Hippocampal formation (tissue), 2 donors: ENCODE measurements around the gene CENPH.
A peak's percentile ranks its signal among the peaks of the same experiment; 100 is the strongest.
"Not testable (repeated sequence)": the region's sequence is repeated elsewhere in the genome, so short reads cannot be mapped to it uniquely, and the experiment has no call there.

Experiments used
- DNase-seq, 2 donors: peaks; one replicate each; lab custom pipeline; 2025; lab: John Stamatoyannopoulos, UW

Gene CENPH

DNA sequence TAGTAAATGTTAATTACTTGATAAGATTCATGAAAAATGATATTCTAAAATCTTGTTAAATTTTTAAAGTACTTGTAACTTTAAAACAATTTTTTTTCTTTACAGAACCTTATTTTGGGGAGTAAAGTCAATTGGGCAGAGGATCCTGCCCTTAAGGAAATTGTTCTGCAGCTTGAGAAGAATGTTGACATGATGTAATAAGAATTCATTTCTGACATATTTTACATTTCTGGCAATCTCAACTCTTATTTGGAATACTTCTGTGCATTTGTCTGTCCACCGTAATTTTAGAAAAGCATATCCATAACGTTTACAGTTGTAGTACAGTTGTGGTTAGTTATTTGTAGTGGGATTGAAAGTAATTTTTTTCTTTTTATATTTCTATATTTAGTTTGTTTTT is 20.2 kb downstream of the CENPH start:
- no peak for DNase-seq

DNA sequence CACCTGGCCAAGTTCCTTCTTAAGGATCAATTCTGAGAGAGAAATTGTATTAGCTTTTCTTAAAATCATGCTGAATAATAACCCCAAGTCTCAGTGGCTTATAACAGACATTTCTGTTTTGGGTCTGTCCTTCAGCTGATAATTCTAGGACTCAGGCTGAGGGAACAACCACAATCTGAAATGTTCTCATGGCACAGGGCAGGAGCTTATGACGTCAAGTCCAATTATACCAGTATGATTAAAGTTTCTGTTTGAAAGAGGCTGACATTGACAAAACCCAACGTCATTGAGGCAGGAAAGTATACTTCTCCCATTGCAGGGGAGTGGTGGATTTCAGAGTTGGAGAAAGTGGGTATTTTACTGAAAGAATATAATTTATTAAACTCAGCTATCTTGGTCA is 21.8 kb downstream of the CENPH start:
- DNase-seq = no peak

DNA sequence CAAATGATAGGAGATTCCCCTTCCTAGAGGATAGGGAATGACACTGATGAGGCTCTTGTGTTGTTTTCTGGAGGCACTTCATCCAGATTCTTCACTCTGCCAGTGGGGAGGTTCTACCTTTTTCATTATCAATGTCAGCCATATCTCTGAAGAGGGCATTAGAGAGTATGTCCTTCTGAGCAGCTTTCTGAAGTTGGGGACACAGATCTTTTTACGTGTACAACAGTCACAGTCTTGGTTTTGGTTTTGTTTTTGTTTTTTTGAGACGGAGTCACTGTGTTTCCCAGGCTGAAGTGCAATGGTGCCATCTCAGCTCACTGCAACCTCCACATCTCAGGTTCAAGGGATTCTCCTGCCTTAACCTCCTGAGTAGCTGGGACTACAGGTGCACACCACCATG is 22.6 kb downstream of the CENPH start:
- no peak for DNase-seq

DNA sequence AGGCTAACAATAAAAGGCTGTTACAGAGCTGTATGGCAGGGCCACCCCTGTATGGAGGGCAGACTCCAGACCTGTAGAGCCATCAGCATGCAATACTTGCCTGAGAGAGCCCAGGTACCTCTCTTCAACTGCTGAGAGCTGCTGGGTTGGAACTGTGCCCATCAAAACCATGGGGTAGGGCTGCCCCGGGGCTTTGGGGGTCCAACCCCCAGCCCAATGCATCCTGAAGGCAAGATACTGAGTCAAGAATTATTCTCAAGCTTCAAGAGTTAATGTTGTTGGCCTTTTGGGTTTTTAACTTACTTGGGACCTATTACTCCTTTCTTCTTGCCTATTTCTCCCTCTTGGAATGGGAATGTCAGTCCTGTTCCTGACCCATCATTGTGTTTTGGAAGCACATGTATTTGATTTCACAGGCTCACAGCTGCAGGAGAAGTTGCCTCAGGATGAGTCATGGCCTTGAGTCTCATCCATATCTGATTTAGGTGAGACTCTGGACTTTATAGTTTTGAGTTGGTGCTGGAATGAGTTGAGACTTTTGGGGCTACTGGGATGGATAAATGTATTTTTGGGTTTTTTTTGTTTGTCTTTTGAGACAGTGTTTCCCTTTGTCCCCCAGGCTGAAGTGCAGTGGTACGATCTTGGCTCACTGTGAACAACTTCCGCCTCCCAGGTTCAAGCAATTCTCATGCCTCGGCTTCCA is 24.3 kb downstream of the CENPH start:
- DNase-seq = no peak

DNA sequence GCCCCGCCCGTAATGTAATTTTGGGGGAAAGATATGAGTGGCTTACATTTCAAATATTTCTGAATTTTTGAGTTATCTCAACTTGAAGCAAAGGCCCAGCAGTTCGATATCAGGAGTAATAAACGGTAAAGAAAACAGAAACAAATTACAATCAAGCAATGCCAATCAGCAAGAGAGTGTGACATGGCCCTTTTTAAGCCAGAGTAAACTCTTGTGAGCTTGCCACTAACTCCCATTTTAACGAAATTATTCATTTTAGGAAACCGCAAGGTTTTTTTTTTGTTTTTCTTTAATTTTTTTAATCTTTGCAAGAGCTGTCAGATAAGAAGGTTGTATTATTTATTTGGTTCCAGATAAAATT is 27.7 kb downstream of the CENPH start:
- no peak for DNase-seq

DNA sequence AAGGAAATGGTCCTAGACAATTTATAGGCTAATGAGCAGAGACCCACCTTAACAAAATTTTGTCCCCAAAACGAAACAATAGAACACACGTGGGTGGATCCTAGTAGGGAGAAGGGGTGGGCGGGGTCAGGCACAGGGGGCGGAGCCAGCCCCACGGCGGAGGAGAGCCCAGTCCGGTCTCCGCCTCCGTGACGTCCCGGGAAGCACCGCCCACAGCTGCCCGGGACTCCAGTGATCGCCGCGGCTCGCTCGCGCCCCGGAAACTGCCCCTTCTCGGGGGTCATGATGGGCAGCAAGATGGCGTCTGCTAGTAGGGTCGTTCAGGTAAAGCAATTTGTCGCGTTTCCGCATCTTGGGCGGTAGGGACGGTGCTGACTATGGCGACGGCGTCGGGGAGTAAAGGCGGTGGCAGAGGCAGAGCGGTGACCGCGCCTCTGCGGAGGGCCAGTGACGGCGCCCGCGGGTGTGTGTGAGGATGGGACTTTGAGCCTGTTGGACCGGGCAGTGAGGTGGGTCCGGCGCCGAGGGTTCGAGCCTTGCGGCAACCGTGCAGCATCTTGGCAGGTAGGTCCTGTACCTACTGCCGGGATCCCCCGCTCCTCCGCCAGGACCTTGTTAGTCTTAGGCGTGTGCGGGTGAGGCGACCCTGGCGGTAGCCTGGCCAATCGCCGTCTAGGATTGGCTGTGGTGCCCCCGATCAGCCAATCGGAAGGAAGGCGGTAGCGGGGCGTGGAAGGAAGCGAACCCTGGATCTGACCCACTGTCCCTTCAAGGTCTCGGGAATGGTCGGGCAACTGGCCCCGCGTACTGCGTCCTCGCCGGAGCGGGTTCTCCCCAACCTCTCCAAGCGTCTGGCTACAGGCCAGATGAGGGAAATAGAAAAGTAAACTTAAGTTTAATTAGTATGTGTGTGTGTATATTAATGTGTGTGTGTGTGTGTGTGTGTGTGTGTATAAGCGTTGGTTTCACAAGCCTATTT is 28.5 kb downstream of the CENPH start:
- DNase-seq = peak; percentile 87 to 97

DNA sequence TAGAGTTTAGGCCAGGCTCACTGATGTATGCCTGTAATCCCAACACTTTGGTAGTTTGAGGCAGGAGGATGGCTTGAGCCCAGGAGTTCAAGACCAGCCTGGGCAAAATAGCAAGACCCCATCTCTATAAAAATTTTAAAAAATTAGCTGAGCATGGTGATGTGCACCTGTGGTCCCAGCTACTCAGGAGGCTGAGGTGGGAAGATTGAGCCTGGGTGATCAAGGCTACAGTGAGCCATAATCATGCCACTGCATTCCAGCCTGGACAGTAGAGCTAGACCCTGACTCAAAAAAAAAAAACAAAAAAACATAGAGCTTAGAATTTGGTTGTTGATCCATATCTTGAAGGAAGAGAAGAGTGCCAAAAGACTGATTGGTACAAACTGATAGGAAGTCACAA is 30.6 kb downstream of the CENPH start:
- no peak for DNase-seq

DNA sequence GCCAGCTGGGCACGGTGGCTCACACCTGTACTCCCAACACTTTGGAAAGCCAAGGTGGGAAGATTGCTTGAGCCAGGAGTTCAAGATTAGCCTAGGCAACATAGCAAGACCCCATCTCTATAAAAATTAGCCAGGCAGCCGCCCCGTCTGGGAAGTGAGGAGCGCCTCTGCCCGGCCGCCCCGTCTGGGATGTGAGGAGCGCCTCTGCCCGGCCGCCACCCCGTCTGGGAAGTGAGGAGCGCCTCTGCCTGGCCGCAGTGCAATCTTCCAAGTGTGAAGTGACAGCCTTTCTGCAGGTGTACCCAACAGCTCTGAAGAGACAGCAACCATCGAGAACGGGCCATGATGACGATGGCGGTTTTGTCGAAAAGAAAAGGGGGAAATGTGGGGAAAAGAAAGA is 31.0 kb downstream of the CENPH start:
- DNase-seq = not testable (repeated sequence)

DNA sequence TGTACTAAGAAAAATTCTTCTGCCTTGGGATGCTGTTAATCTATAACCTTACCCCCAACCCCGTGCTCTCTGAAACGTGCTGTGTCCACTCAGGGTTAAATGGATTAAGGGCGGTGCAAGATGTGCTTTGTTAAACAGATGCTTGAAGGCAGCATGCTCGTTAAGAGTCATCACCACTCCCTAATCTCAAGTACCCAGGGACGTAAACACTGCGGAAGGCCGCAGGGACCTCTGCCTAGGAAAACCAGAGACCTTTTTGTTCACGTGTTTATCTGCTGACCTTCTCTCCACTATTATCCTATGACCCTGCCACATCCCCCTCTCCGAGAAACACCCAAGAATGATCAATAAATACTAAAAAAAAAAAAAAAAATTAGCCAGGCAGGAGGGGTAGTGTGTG is 31.4 kb downstream of the CENPH start:
- not testable (repeated sequence) for DNase-seq

DNA sequence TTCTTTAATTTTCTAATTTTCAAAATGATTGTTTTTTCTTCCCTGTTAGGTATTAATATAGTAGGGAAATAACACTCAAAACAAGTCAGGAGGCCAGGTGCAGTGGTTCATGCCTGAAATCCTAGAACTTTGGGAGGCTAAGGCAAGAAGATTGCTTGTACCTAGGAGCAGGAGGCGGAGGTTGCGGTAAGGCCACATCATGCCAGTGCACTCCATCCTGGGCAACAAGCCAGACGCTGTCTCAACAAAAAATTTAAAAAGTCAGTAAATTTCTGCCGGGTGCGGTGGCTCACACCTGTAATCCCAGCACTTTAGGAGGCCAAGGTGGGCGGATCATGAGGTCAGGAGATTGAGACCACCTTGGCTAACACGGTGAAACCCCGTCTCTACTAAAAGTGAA is 35.1 kb downstream of the CENPH start:
- no peak for DNase-seq

DNA sequence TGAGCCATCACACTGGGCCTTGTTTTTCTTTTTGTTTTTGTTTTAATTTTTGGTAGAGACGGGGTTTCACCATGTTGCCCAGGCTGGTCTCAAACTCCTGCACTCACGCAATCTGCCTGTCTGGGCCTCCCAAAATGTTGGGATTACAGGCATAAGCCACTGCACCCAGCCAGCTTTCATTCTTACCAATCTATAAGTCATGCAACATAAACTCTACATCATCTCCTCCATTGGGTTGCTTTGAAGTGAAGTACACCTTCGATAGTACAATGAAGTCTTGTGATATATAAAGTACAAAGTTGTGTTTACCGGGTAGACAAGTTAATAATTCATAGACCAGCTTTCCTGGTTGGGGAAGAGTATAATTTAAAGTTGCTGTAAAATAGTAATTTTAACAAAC is 36.5 kb downstream of the CENPH start:
- DNase-seq = no peak

DNA sequence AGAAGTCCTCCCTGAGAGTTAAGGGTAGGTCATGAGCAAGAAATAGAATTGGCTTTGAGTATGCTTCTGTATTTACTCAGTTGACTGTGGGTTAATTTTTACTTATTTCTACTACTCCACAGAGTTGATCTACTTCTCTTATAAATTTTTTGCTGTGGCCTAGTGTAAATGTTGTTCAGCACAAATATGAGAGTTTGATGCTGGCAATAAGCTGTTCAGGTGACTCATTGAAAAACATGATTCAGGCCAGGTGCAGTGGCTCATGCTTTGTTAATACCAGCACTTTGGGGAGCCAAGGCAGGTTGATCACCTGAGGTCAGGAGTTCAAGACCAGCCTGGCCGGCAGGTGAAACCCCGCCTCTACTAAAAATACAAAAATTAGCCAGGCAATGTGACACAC is 40.8 kb downstream of the CENPH start:
- DNase-seq = no peak

DNA sequence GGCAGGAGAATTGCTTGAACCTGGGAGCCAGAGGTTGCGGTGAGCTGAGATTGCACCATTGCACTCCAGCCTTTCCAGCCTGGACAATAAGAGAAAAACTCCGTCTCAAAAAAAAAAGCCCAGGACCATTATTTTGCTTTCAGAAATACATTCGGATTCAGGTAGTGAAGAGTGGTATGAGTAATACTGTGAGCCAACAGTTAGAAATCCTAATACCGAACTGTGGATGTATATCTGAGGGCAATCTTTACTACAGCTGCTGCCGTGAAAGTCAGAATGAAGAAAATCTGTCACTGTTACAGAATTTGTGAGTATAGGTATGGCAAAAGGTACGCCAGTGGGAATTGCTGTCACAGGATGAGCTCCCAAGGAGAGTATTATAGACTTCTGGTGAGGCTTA is 41.9 kb downstream of the CENPH start:
- no peak for DNase-seq

DNA sequence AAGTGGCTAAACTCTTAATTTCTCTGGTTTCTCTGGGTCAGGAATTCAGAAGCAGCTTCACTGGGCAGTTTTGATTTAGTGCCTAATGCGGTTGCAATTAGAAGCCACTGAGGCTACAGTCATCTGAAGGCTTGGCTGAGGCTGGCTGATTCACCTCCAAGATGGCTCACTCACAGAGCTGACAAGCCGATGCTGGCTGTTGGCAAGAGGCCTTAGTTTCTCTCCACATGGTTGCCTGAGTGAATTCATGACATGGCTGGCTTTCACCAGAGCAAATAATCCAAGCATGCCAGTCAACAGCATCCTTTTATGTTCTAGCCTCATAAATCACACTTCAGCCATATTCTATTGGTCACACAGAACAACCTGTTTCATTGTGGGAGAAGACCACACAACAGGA is 42.5 kb downstream of the CENPH start:
- DNase-seq = no peak

DNA sequence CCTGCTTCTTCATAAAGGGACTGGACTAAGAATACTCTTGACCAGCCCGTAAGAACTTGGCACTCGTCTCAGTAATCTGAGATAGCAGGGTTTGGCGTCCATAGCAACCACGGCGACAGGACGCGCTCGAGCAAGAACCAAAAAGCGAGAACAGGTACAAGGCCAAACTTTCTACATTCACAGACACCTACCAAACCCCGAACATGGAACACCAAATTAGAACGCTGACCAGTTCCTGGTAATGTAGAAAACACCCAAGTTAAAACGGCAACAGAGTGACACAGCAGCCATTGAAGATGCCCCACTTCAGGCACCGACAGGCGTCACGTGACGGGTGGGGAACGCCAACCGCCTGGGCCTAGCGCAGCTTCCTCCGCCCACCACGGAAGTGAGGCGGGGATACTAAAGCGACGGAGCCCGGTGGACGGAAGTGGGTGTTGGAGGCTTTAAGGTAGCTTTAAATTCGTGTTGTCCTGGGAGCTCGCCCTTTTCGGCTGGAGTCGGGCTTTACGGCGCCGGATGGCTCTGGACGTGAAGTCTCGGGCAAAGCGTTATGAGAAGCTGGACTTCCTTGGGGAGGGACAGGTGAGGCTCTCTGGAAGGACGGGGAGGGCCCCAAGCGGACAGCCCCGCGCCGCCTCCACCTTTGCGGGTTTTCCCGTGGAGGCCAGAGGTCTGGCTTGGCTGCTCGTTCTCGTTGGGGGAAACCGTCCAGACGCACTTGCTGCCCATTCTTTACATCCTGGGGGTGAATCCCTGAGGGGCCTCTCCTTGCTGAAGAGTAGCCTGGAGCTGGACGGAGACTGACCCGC is 45.3 kb downstream of the CENPH start, which contains the start of gene CDK7:
CDK7 (plus strand) TSS at position 430 of the 812 bp plus-strand sequence; CDS start at position 520, 90 bp downstream.
- peak; percentile 89 to 90 for DNase-seq

DNA sequence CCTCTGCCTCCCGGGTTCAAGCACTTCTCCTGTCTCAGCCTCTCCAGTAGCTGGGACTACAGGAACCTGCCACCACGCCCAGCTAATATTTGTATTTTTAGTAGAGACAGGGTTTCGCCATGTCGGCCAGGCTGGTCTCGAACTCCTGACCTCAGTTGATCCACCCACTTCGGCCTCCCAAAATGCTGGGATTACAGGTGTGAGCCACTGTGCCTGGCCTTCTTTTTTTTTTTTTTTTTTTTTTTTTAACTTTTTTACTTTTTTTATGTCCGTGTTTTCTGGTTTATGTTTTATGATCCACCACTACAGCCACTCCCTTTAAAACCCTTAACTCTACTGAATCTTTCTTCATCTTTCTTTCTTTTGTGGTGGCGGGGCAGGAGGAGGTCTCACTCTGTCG is 47.4 kb downstream of the CENPH start:
- DNase-seq = not testable (repeated sequence)

DNA sequence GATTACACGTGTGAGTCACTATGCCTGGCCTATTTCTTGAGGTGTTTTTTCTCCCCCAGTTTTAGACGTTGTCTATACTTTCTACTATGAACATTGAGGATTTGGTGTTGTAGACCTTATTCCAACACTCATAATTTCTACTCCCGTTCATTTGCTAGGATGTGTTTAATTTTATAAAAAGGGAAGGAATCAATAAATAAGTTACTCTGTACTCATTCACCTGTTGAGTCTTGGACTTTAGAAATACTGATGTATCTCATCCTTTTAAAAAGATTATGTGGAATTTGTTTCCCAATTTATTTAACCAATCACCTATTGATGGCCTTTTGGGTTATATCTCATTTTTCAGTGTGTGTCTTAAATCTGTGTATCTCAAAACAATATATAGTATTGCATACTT is 48.5 kb downstream of the CENPH start:
- no peak for DNase-seq

DNA sequence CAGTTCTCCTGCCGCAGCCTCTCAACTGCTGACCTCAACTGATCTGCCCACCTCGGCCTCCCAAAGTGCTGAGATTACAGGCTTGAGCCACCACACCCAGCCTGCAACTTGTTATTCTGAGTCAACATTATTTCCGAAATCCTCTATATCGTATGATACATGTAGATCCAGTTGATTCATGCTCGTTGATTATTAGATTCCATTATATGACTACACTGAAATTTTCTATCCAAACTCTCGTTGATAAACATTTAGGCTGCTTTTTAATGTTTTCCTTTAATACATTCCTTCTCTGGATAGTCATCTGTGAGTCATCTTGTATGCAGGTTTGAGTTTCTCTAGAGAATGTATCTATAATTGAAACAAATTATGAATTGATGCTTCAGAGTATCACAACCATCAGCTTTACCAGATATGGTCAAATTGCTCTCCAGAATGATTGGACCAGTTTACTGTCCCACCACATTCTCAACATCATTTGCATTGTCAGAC is 49.4 kb downstream of the CENPH start:
- DNase-seq = no peak

DNA sequence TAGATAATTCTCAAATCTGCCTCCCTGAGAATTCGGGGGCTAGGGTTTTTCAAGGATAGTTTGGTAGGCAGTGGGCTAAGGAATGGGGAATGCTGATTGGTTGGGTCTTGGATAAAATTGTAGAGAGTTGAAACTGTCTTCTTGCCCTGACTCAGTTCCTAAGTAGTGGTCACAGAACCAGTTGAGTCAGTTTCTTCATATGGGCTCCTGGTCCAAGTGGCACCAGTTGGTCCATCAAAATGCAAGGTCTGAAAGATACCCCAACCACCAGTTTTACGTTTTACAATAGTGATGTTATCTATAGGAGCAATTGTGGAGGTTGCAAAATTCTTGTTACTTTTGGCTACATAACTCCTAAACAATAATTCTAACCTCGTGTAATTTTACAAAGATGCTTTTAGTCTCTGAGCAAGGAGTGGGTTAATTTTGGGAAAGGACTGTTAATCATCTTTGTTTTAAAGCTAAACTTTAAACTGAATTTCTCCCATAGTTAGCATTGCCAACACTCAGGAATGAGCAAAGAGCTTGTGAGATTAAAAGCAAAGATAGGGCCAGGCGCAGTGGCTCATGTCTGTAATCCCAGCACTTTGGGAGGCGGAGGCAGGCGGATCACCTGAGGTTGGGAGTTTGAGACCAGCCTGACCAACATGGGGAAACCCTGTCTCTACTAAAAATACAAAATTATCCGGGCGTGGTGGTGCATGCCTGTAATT is 53.0 kb downstream of the CENPH start:
- no peak for DNase-seq

DNA sequence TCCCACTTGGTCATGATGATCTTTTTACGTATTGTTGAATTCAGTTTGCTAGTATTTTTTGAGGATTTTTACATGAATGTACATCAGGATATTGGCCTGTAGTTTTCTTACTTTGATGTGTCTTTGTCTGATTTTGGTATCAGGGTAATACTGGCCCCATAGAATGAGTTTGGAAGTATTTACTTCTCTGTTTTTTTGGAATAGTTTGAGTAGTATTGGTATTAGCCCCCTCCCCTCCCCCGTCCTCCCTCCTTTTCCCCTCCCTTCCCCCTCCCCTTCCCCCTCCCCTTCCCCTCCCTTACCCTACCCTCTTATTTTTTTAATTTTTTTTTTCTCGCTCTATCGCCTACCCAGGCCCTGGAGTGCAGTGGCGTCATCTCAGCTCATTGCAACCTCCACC is 55.6 kb downstream of the CENPH start:
- no peak for DNase-seq

DNA sequence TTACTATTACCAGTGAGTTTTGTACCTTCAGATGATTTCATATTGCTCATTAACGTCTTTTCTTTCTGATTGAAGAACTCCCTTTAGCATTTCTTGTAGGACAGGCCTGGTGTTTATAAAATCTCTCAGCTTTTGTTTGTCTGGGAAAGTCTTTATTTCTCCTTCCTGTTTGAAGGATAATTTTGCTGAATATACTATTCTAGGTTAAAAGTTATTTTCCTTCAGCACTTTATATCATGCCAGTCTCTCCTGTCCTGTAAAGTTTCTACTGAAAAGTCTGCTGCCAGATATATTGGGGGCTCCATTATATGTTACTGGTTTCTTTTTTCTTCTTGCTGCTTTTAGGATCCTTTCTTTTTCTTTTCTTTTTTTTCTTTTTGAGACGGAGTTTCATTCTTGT is 58.6 kb downstream of the CENPH start:
- DNase-seq = no peak

DNA sequence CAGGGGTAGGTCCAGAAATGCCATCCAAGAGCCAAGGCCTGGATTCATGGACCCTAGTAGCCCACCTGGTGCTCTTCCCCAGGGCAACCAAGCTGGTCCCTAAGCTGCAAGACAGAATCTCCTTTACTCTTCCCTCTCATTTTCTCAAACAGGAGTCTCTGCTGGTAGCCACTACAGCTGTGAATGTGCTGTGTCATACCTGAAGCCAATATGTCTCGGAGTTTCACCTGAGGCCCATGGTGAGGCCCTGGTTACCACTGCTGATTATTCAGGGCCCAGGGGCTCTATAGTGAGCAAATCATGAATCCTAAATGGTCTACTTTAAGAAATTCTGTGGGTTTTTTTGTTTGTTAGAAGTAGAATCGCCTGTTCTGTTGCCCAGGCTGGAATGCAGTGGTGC is 61.2 kb downstream of the CENPH start:
- DNase-seq = no peak
